Prostate gland (tissue), 2 donors: Measurements from ENCODE around the gene CHCHD1.

Experiments
- CTCF ChIP-seq, 4 experiments: fragments of 200-600 bp in 2 of 4; fragments of 450-650 bp in 2 of 4; sonication (generic) in 2 of 4; IDR thresholded peaks; 1 replicate in 3 of 4; 2 replicates in 1 of 4; pipeline ENCODE4 v1.5.1; 2016 to 2019; ENCODE audit warnings: antibody characterized with exemption in 4 of 4, mild to moderate bottlenecking in 2 of 4, moderate library complexity in 2 of 4
- POLR2AphosphoS5 ChIP-seq: sonication (generic); formaldehyde crosslinking; IDR thresholded peaks from one replicate; pipeline ENCODE4 v1.6.1; 2017; ENCODE audit warnings: antibody characterized with exemption

DNA sequence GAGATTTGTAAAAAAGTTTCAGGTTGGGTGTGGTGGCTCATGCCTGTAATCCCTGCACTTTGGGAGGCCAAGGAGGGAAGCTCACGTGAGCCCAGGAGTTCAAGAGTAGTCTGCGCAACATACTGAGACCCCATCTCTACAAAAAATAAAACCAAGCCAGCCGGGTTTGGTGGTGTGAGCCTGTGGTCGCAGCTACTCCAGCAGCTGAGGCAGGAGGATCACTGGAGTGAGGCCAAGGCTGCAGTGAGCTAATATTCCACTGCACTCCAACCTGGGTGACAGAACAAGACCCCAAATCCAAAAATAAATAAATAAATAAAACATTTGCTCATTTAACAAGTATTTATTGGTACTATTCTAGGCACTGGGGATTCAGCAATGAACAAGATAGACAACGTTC is 1.5 kb upstream of the CHCHD1 start:
- TF ChIP-seq CTCF (IDR thresholded peaks at IDR 0.05) (no peak), POLR2AphosphoS5 (no peak)
